ENCODE measurements around the gene FNDC1. TPM values are rescaled to one million over a fixed set of nuclear protein-coding genes. Genes with fewer than 3 reads are reported as not detected.
A peak's percentile ranks its signal among the peaks of the same experiment; 100 is the strongest.
"Not testable (repeated sequence)": the region's sequence is repeated elsewhere in the genome, so short reads cannot be mapped to it uniquely, and the experiment has no call there.

The FNDC1 gene
- total RNA-seq = not detected

GRCh38 chr6:159169193-159169555 lies at the start of gene FNDC1:
FNDC1 (plus strand) TSS chr6:159169400; CDS start chr6:159169597, 197 bp downstream.
- Mint-ChIP-seq H3K4me3 (peak within 1 kb of the TSS; percentile 58), H3K36me3 (ENCODE audit: low read depth) (no peaks in the 10 kb centered on the region), H3K27me3 (peaks cover 87% of the 10 kb centered on the region), H3K4me1 (peaks cover 22% of the 10 kb centered on the region), H3K27ac (no peak within 1 kb of the TSS), H3K9me3 (no peaks in the 10 kb centered on the region)
- DNase-seq = peak; percentile 52
- POLR2A ChIA-PET = no interaction called here
- CTCF ChIA-PET = interaction anchor here (1.3 kb wide), 1 partner anchor 160 kb away, joined by 3 read pairs; no protein-coding TSS in a partner anchor

GRCh38 chr6:159119791-159120190 lies 49.4 kb upstream of the FNDC1 start:
- Mint-ChIP-seq H3K9me3 (no peaks in the 10 kb centered on the region), H3K27ac (no peak overlapping the region), H3K36me3 (ENCODE audit: low read depth) (no peaks in the 10 kb centered on the region), H3K4me3 (no peak overlapping the region), H3K4me1 (peaks cover 5% of the 10 kb centered on the region), H3K27me3 (peaks cover 9% of the 10 kb centered on the region)
- POLR2A ChIA-PET = no interaction called here
- DNase-seq = no peak
- CTCF ChIA-PET = interaction anchor here (0.8 to 2.7 kb wide), 5 partner anchors 9 to 111 kb away, joined by 4 to 16 read pairs (median 6); no protein-coding TSS in a partner anchor

- H3K36me3 Mint-ChIP-seq (ENCODE audit: low read depth) = no peaks in the 10 kb centered on the region
These were observed 47.7 kb upstream of the FNDC1 start for GRCh38 chr6:159121486-159121885.

GRCh38 chr6:159122453-159122852 lies 46.7 kb upstream of the FNDC1 start:
- POLR2A ChIA-PET = no interaction called here
- CTCF ChIA-PET = interaction anchor here (0.7 to 2.2 kb wide), 3 partner anchors 12 to 18 kb away, joined by 3 to 10 read pairs (median 6); no protein-coding TSS in a partner anchor
- Mint-ChIP-seq H3K9me3 (no peaks in the 10 kb centered on the region), H3K27ac (no peak overlapping the region), H3K4me1 (no peaks in the 10 kb centered on the region), H3K36me3 (ENCODE audit: low read depth) (no peaks in the 10 kb centered on the region), H3K27me3 (peaks cover 9% of the 10 kb centered on the region), H3K4me3 (no peak overlapping the region)
- DNase-seq = no peak

More at GRCh38 chr6:159121486-159121885, 47.7 kb upstream of the FNDC1 start:
- peaks cover 9% of the 10 kb centered on the region for H3K27me3 Mint-ChIP-seq
- POLR2A ChIA-PET = no interaction called here
- no peak for DNase-seq
- CTCF ChIA-PET = interaction anchor here (0.8 to 2.1 kb wide), 2 partner anchors 17 to 112 kb away, joined by 3 to 6 read pairs; no protein-coding TSS in a partner anchor
- no peaks in the 10 kb centered on the region for H3K9me3 Mint-ChIP-seq
- H3K4me3 Mint-ChIP-seq = no peak overlapping the region
- H3K4me1 Mint-ChIP-seq = no peaks in the 10 kb centered on the region
- no peak overlapping the region for H3K27ac Mint-ChIP-seq

GRCh38 chr6:159123831-159124230 lies 45.4 kb upstream of the FNDC1 start:
- POLR2A ChIA-PET, H3K9me3 Mint-ChIP-seq: not testable (repeated sequence)

GRCh38 chr6:159125014-159125609 lies 44.1 kb upstream of the FNDC1 start:
- Mint-ChIP-seq H3K36me3 (ENCODE audit: low read depth) (no peaks in the 10 kb centered on the region), H3K27ac (no peak overlapping the region), H3K9me3 (no peaks in the 10 kb centered on the region), H3K4me1 (no peaks in the 10 kb centered on the region), H3K27me3 (peaks cover 9% of the 10 kb centered on the region), H3K4me3 (no peak overlapping the region)
- DNase-seq = no peak
- ChIA-PET CTCF (interaction anchor here (1.3 to 1.9 kb wide), 2 partner anchors 10 kb away, joined by 6 to 11 read pairs; no protein-coding TSS in a partner anchor), POLR2A (no interaction called here)

More at GRCh38 chr6:159123831-159124230, 45.4 kb upstream of the FNDC1 start:
- H3K27me3 Mint-ChIP-seq; DNase-seq; H3K4me1 Mint-ChIP-seq; H3K36me3 Mint-ChIP-seq (ENCODE audit: low read depth); H3K4me3 Mint-ChIP-seq; H3K27ac Mint-ChIP-seq: not testable (repeated sequence)
- CTCF ChIA-PET = interaction anchor here (1.9 to 2.2 kb wide), 2 partner anchors 11 to 14 kb away, joined by 10 to 11 read pairs; no protein-coding TSS in a partner anchor

GRCh38 chr6:159125951-159126352 lies 43.2 kb upstream of the FNDC1 start:
- no peak for DNase-seq
- ChIA-PET POLR2A (no interaction called here), CTCF (interaction anchor here (0.9 to 1.3 kb wide), 2 partner anchors 9 to 94 kb away, joined by 4 to 6 read pairs; no protein-coding TSS in a partner anchor)
- H3K4me1 Mint-ChIP-seq = no peaks in the 10 kb centered on the region
- H3K27me3 Mint-ChIP-seq = peaks cover 9% of the 10 kb centered on the region
- no peak overlapping the region for H3K27ac Mint-ChIP-seq
- no peaks in the 10 kb centered on the region for H3K36me3 Mint-ChIP-seq (ENCODE audit: low read depth)
- H3K4me3 Mint-ChIP-seq = no peak overlapping the region
- H3K9me3 Mint-ChIP-seq = no peaks in the 10 kb centered on the region

- no peaks in the 10 kb centered on the region for H3K36me3 Mint-ChIP-seq (ENCODE audit: low read depth)
- ChIA-PET POLR2A (no interaction called here), CTCF (interaction anchor here (1.3 kb wide), 1 partner anchor 8 kb away, joined by 6 read pairs; no protein-coding TSS in a partner anchor)
- H3K27ac Mint-ChIP-seq = no peak overlapping the region
- no peaks in the 10 kb centered on the region for H3K4me1 Mint-ChIP-seq
- no peaks in the 10 kb centered on the region for H3K9me3 Mint-ChIP-seq
- H3K4me3 Mint-ChIP-seq = no peak overlapping the region
- DNase-seq = no peak
- H3K27me3 Mint-ChIP-seq = peaks cover 8% of the 10 kb centered on the region
These were observed 42.6 kb upstream of the FNDC1 start for GRCh38 chr6:159126590-159126989.

- H3K27me3 Mint-ChIP-seq = peaks cover 5% of the 10 kb centered on the region
- DNase-seq = no peak
These were observed 41.5 kb upstream of the FNDC1 start for GRCh38 chr6:159127701-159128100.

GRCh38 chr6:159128978-159129377 lies 40.2 kb upstream of the FNDC1 start:
- Mint-ChIP-seq H3K27ac (no peak overlapping the region), H3K27me3 (peaks cover 2% of the 10 kb centered on the region), H3K4me1 (peaks cover 6% of the 10 kb centered on the region), H3K4me3 (no peak overlapping the region), H3K36me3 (ENCODE audit: low read depth) (no peaks in the 10 kb centered on the region), H3K9me3 (no peaks in the 10 kb centered on the region)
- CTCF ChIA-PET = interaction anchor here (0.6 to 3.3 kb wide), 8 partner anchors 8 to 136 kb away, joined by 3 to 11 read pairs (median 5); no protein-coding TSS in a partner anchor
- no peak for DNase-seq
- POLR2A ChIA-PET = no interaction called here

More at GRCh38 chr6:159127701-159128100, 41.5 kb upstream of the FNDC1 start:
- ChIA-PET POLR2A (no interaction called here), CTCF (interaction anchor here (0.8 to 3.3 kb wide), 5 partner anchors 18 to 425 kb away, joined by 3 to 11 read pairs (median 3); partner anchors contain the start of gene RSPH3)
- Mint-ChIP-seq H3K4me1 (no peaks in the 10 kb centered on the region), H3K9me3 (no peaks in the 10 kb centered on the region), H3K36me3 (ENCODE audit: low read depth) (no peaks in the 10 kb centered on the region), H3K4me3 (no peak overlapping the region), H3K27ac (no peak overlapping the region)

- no peak for DNase-seq
- Mint-ChIP-seq H3K27ac (no peak overlapping the region), H3K4me1 (peaks cover 11% of the 10 kb centered on the region), H3K36me3 (ENCODE audit: low read depth) (no peaks in the 10 kb centered on the region), H3K9me3 (no peaks in the 10 kb centered on the region), H3K27me3 (peaks cover 10% of the 10 kb centered on the region), H3K4me3 (no peak overlapping the region)
- ChIA-PET CTCF (interaction anchor here (0.5 kb wide), 1 partner anchor 16 kb away, joined by 3 read pairs; no protein-coding TSS in a partner anchor), POLR2A (no interaction called here)
These were observed 38.4 kb upstream of the FNDC1 start for GRCh38 chr6:159130846-159131245.

- POLR2A ChIA-PET = no interaction called here
- Mint-ChIP-seq H3K4me1 (peaks cover 11% of the 10 kb centered on the region), H3K27ac (no peak overlapping the region), H3K36me3 (ENCODE audit: low read depth) (no peaks in the 10 kb centered on the region), H3K27me3 (peaks cover 11% of the 10 kb centered on the region), H3K4me3 (no peak overlapping the region), H3K9me3 (no peaks in the 10 kb centered on the region)
- no peak for DNase-seq
- CTCF ChIA-PET = no interaction called here
These were observed 37.5 kb upstream of the FNDC1 start for GRCh38 chr6:159131709-159132108.

- POLR2A ChIA-PET = no interaction called here
- H3K4me1 Mint-ChIP-seq = peaks cover 11% of the 10 kb centered on the region
- CTCF ChIA-PET = interaction anchor here (0.8 kb wide), 1 partner anchor 23 kb away, joined by 3 read pairs; no protein-coding TSS in a partner anchor
- no peak for DNase-seq
- peaks cover 16% of the 10 kb centered on the region for H3K27me3 Mint-ChIP-seq
- H3K4me3 Mint-ChIP-seq = no peak overlapping the region
- no peaks in the 10 kb centered on the region for H3K36me3 Mint-ChIP-seq (ENCODE audit: low read depth)
- no peaks in the 10 kb centered on the region for H3K9me3 Mint-ChIP-seq
- no peak overlapping the region for H3K27ac Mint-ChIP-seq
These were observed 36.5 kb upstream of the FNDC1 start for GRCh38 chr6:159132664-159133063.

All from activated CD4-positive, alpha-beta T cell treated with anti-CD3 and anti-CD28 coated beads, Interleukin-2, amount 10 ng/mL, durations not matched to agents 7 days and 5 days (primary cell).